ENCODE data around the gene CDKL5. TPM values are rescaled to one million over a fixed set of nuclear protein-coding genes. Genes with fewer than 3 reads are reported as not detected.

Gene CDKL5
- total RNA-seq, 1 donor from 2014 or later: 33.8 TPM

DNA sequence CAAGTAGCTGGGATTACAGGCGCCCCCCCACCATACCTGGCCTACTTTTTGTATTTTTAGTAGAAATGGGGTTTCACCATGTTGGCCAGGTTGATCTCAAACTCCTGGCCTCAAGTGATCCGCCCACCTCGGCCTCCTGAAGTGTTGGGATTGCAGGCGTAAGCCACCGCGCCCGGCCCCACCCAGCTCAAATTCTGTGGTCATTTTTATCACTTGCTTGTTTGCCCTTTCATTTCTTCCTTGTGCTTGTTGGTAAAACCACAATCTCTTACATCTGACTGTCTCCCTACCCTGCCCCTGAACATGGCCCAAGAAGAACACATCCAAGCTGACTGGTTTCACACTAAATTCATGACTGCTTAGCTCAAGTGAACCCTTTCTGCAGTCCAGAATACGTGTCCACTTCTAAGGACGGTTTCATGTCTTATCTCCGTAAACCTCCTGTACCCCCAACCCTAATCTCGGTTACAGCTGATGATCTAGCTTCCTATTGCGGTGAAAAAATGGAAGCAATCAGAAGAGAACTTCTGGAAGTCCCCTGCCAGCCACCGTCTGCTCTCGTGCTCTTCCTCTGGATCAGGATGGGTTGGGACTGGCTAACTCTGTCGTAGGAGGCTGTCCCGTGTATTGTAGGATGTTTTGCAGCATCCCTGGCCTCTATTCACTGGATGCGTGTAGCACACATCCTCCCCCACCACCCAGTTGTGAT is 251.9 kb downstream of the CDKL5 start:
- Histone ChIP-seq H3K4me3 (no peak overlapping the region), H3K4me1 (no peaks in the 10 kb centered on the region), H3K27me3 (no peaks in the 10 kb centered on the region), H3K36me3 (no peaks in the 10 kb centered on the region), H3K9me3 (no peaks in the 10 kb centered on the region), H3K27ac (no peak overlapping the region)
- DNase-seq (no peak), ATAC-seq (no peak)
- intact Hi-C loops (cut with DNase I): no loop called here
- TF ChIP-seq, protein P1, sequence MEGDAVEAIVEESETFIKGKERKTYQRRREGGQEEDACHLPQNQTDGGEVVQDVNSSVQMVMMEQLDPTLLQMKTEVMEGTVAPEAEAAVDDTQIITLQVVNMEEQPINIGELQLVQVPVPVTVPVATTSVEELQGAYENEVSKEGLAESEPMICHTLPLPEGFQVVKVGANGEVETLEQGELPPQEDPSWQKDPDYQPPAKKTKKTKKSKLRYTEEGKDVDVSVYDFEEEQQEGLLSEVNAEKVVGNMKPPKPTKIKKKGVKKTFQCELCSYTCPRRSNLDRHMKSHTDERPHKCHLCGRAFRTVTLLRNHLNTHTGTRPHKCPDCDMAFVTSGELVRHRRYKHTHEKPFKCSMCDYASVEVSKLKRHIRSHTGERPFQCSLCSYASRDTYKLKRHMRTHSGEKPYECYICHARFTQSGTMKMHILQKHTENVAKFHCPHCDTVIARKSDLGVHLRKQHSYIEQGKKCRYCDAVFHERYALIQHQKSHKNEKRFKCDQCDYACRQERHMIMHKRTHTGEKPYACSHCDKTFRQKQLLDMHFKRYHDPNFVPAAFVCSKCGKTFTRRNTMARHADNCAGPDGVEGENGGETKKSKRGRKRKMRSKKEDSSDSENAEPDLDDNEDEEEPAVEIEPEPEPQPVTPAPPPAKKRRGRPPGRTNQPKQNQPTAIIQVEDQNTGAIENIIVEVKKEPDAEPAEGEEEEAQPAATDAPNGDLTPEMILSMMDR (IDR thresholded peaks at IDR 0.05): no peak

DNA sequence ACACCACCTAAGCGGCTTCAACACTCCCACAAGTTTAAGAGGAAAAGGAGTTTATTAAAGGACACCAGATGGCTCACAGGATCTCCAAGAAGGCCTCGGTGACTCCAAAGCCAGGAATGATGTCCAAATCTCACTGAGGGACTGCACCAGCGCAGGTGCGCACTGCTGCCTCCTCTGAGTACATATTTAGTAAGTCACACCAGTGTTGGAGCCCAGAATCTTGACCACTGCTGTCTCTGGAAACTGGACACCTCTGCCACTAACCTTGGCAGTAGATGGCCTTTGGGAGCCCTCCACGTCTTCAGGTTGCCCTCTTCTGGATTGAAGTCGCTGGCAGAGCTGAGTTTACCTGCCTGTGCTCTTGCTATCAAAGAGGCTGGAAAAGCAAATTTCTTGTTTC is 256.6 kb downstream of the CDKL5 start:
- no peaks in the 10 kb centered on the region for H3K36me3 ChIP-seq
- intact Hi-C loops (cut with DNase I): no loop called here
- TF ChIP-seq, protein P1 (IDR thresholded peaks at IDR 0.05): no peak

DNA sequence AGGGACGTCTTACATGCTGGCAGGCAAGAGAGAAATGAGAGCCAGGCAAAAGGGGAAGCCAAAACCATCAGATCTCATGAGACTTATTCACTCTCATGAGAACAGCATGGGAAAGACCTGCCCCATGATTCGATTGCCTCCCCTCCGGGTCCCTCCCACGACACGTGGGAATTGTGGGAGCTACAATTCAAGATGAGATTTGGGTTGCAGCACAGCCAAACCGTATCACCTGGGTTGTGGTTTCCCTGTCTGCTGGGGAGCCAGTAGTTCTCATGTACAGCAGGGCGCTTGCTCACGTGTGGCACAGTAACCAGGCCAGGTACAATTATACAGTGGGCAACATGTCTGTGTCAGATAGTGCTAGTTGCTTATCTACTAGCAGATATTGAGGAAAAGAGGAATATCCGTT is 257.6 kb downstream of the CDKL5 start:
- Histone ChIP-seq H3K27ac (no peak overlapping the region), H3K4me1 (no peaks in the 10 kb centered on the region), H3K36me3 (no peaks in the 10 kb centered on the region), H3K9me3 (no peaks in the 10 kb centered on the region), H3K27me3 (no peaks in the 10 kb centered on the region), H3K4me3 (no peak overlapping the region)
- no peak for DNase-seq
- TF ChIP-seq, protein P1 (IDR thresholded peaks at IDR 0.05): no peak
- no peak for ATAC-seq
- intact Hi-C loops (cut with DNase I): no loop called here

More for the DNA sequence above, 256.6 kb downstream of the CDKL5 start:
- Histone ChIP-seq H3K4me3 (no peak overlapping the region), H3K27ac (no peak overlapping the region), H3K27me3 (no peaks in the 10 kb centered on the region), H3K4me1 (no peaks in the 10 kb centered on the region), H3K9me3 (no peaks in the 10 kb centered on the region)
- ATAC-seq (no peak), DNase-seq (no peak)

DNA sequence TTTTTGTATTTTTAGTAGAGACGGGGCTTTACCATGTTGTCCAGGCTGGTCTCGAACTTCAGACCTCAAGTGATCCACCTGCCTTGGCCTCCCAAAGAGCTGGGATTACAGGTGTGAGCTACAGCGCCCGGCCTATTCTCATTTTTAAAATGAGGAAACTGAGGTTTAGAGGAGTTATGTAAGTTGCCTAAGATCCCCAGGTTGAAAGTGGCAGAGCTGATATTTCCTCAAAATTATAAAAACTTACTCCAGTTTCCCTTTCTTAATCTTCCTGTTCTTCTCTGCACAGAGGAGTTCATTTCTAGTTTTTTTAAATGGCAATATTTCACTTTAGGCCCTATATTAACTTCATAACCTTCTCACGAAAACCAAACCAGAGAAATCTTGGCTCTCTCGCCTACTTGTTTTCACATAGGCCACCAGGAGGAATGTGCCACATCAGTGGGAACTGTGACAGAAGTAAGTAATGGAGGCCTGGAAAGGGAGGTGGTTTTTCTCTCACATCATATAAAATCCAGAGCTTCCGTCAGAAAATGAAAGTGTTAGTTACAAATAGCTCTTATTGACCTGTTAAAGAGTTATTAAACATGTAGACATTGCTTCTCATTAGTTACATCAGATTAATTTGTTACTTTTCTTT is 262.6 kb downstream of the CDKL5 start:
- intact Hi-C loops (cut with DNase I): no loop called here
- no peak for DNase-seq
- no peaks in the 10 kb centered on the region for H3K27me3 ChIP-seq

GRCh38 chrX:18691431-18691830 is 266.0 kb downstream of the CDKL5 start:
- no peaks in the 10 kb centered on the region for H3K4me1 ChIP-seq
- DNase-seq (no peak), ATAC-seq (no peak)
- no peak overlapping the region for H3K4me3 ChIP-seq
- intact Hi-C loops (cut with DNase I): no loop called here
- no peaks in the 10 kb centered on the region for H3K27me3 ChIP-seq
- TF ChIP-seq, protein P1 (IDR thresholded peaks at IDR 0.05): no peak
- no peaks in the 10 kb centered on the region for H3K36me3 ChIP-seq
- no peaks in the 10 kb centered on the region for H3K9me3 ChIP-seq
- H3K27ac ChIP-seq: no peak overlapping the region

More for the DNA sequence above, 262.6 kb downstream of the CDKL5 start:
- Histone ChIP-seq H3K27ac (no peak overlapping the region), H3K4me3 (no peak overlapping the region), H3K36me3 (no peaks in the 10 kb centered on the region), H3K9me3 (no peaks in the 10 kb centered on the region), H3K4me1 (no peaks in the 10 kb centered on the region)
- ATAC-seq: no peak
- TF ChIP-seq, protein P1 (IDR thresholded peaks at IDR 0.05): no peak

All from upper lobe of right lung (tissue), 1 donor.